G401.6 (cell line): ENCODE measurements around the gene EEFSEC.

Source experiments
- FAIRE-seq: peaks from 2 replicates; lab custom pipeline; 2012; peaks lifted over from hg19 to GRCh38; lab: Jason Lieb, UNC

EEFSEC gene

GRCh38 chr3:128449111-128449638, 295.9 kb downstream of the EEFSEC start:
- FAIRE-seq = no peak

- no peak for FAIRE-seq
Observed at GRCh38 chr3:128452120-128452519, 298.8 kb downstream of the EEFSEC start.

GRCh38 chr3:128452678-128453275, 299.5 kb downstream of the EEFSEC start:
- FAIRE-seq = no peak

GRCh38 chr3:128453501-128454309, 300.4 kb downstream of the EEFSEC start:
- no peak for FAIRE-seq

GRCh38 chr3:128454310-128454618, 301.0 kb downstream of the EEFSEC start:
- FAIRE-seq = no peak

GRCh38 chr3:128455116-128455515, 301.8 kb downstream of the EEFSEC start:
- FAIRE-seq = no peak

GRCh38 chr3:128455786-128456748, 302.8 kb downstream of the EEFSEC start:
- FAIRE-seq = no peak

- FAIRE-seq = no peak
Observed at GRCh38 chr3:128456776-128457715, 303.8 kb downstream of the EEFSEC start.

GRCh38 chr3:128457937-128458336, 304.7 kb downstream of the EEFSEC start:
- FAIRE-seq = no peak
